Measurements from ENCODE around the gene OR10G7. TPM values are rescaled to one million over a fixed set of nuclear protein-coding genes. Genes with fewer than 3 reads are reported as not detected.
A peak's percentile ranks its signal among the peaks of the same experiment; 100 is the strongest.

The OR10G7 gene
- total and polyA plus RNA-seq, 2 donors (not counting 1 experiment from before 2014, with no cell fraction given) = not detected

GRCh38 chr11:124075841-124076651 is 34.9 kb upstream of the OR10G7 start:
- Histone ChIP-seq H3K27me3 (ENCODE audit: control insufficient read depth, insufficient read depth, low read length) (peaks cover 3% of the 10 kb centered on the region), H2AFZ (ENCODE audit: low read length) (peak overlapping the region; percentile 76), H3K27ac (ENCODE audit: insufficient read depth, low read length) (no peak overlapping the region), H3K9me3 (ENCODE audit: control insufficient read depth, insufficient read depth, low read depth, low read length) (no peaks in the 10 kb centered on the region), H3K4me2 (ENCODE audit: extremely low read depth, insufficient read depth, low read length) (peak overlapping the region; percentile 88), H3K9ac (ENCODE audit: insufficient read depth, low read length) (no peak overlapping the region), H4K20me1 (ENCODE audit: control insufficient read depth, extremely low read depth, insufficient read depth, low read length) (no peaks in the 10 kb centered on the region), H3K4me3 (replicated peaks in 1 of 4; ENCODE audit: control extremely low read depth in 1 of 4, insufficient read depth in 1 of 4, low read depth in 3 of 4, low read length in 4 of 4) (peak overlapping the region; percentile 33 to 53 (median 43)), H3K4me1 (ENCODE audit: control insufficient read depth, extremely low read depth, insufficient read depth, low read length) (no peaks in the 10 kb centered on the region), H3K36me3 (ENCODE audit: control insufficient read depth, insufficient read depth, low read length) (no peaks in the 10 kb centered on the region), H3K79me2 (ENCODE audit: control insufficient read depth, insufficient read depth, low read length) (no peaks in the 10 kb centered on the region)
- TF ChIP-seq CTCF (conservative IDR thresholded peaks at IDR 0.05 in 1 of 2, IDR thresholded peaks at IDR 0.05 in 1 of 2; ENCODE audit: low read depth in 1 of 2, low read length in 2 of 2) = peak in 1 of 2 donors; percentile 14
- no peak for TF ChIP-seq EZH2 (IDR thresholded peaks at IDR 0.05; ENCODE audit: low read length, missing control alignments)
- DNase-seq (ENCODE audit: low read depth in 2 of 2) = peak in 1 of 2 donors; percentile 19

DNA sequence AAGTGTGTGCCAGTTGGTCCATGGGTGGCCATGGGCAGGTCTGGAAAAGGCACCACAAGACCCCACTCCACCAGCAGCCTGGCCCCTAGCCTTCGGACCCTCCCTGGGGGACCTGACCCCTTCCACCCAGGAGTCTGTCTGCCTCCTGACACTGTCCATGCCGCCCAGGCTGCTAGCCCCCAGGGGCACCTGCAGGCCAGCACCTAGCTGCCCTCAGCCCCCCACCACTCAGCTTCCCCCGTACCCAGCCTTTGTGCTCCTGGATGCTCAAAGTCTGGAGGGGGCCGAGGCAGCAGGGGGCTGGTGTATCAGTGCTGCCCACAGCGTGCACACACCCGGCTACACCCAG is 34.3 kb upstream of the OR10G7 start:
- Histone ChIP-seq H3K79me2 (ENCODE audit: control insufficient read depth, insufficient read depth, low read length) (no peaks in the 10 kb centered on the region), H4K20me1 (ENCODE audit: control insufficient read depth, extremely low read depth, insufficient read depth, low read length) (no peaks in the 10 kb centered on the region), H3K4me2 (ENCODE audit: extremely low read depth, insufficient read depth, low read length) (no peak overlapping the region), H2AFZ (ENCODE audit: low read length) (no peak overlapping the region), H3K9ac (ENCODE audit: insufficient read depth, low read length) (no peak overlapping the region), H3K36me3 (ENCODE audit: control insufficient read depth, insufficient read depth, low read length) (no peaks in the 10 kb centered on the region), H3K4me1 (ENCODE audit: control insufficient read depth, extremely low read depth, insufficient read depth, low read length) (no peaks in the 10 kb centered on the region), H3K9me3 (ENCODE audit: control insufficient read depth, insufficient read depth, low read depth, low read length) (no peaks in the 10 kb centered on the region), H3K27ac (ENCODE audit: insufficient read depth, low read length) (no peak overlapping the region), H3K4me3 (replicated peaks in 1 of 4; ENCODE audit: control extremely low read depth in 1 of 4, insufficient read depth in 1 of 4, low read depth in 3 of 4, low read length in 4 of 4) (no peak overlapping the region), H3K27me3 (ENCODE audit: control insufficient read depth, insufficient read depth, low read length) (peaks cover 3% of the 10 kb centered on the region)
- no peak for DNase-seq (ENCODE audit: low read depth in 2 of 2)
- no peak for TF ChIP-seq CTCF (conservative IDR thresholded peaks at IDR 0.05 in 1 of 2, IDR thresholded peaks at IDR 0.05 in 1 of 2; ENCODE audit: low read depth in 1 of 2, low read length in 2 of 2)
- TF ChIP-seq EZH2 (IDR thresholded peaks at IDR 0.05; ENCODE audit: low read length, missing control alignments) = no peak

DNA sequence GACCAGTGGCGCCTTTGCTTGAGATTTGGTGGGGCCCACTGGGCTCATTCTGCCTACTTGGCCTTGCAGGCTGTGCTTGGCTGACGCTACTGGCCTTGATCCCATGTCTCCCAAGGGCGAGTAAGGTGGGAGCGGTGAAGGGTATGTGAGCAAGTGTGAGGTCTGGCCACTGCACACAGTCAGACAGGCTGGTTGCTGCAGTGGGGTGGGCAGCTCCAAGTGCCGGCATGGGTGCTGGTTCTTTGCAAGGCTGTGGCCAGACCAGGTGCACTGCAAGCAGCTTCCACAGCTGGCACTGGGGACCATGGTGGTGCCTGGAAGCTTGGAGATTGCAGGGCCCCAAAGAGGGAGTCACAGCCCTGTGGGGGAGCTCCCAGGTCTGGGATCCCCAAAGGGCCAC is 33.4 kb upstream of the OR10G7 start:
- Histone ChIP-seq H3K36me3 (ENCODE audit: control insufficient read depth, insufficient read depth, low read length) (no peaks in the 10 kb centered on the region), H3K79me2 (ENCODE audit: control insufficient read depth, insufficient read depth, low read length) (no peaks in the 10 kb centered on the region), H3K27ac (ENCODE audit: insufficient read depth, low read length) (no peak overlapping the region), H3K4me3 (replicated peaks in 1 of 4; ENCODE audit: control extremely low read depth in 1 of 4, insufficient read depth in 1 of 4, low read depth in 3 of 4, low read length in 4 of 4) (no peak overlapping the region), H2AFZ (ENCODE audit: low read length) (no peak overlapping the region), H3K9me3 (ENCODE audit: control insufficient read depth, insufficient read depth, low read depth, low read length) (no peaks in the 10 kb centered on the region), H4K20me1 (ENCODE audit: control insufficient read depth, extremely low read depth, insufficient read depth, low read length) (no peaks in the 10 kb centered on the region), H3K4me1 (ENCODE audit: control insufficient read depth, extremely low read depth, insufficient read depth, low read length) (no peaks in the 10 kb centered on the region), H3K27me3 (ENCODE audit: control insufficient read depth, insufficient read depth, low read length) (peaks cover 3% of the 10 kb centered on the region), H3K4me2 (ENCODE audit: extremely low read depth, insufficient read depth, low read length) (no peak overlapping the region), H3K9ac (ENCODE audit: insufficient read depth, low read length) (no peak overlapping the region)
- TF ChIP-seq CTCF (conservative IDR thresholded peaks at IDR 0.05 in 1 of 2, IDR thresholded peaks at IDR 0.05 in 1 of 2; ENCODE audit: low read depth in 1 of 2, low read length in 2 of 2) (no peak), EZH2 (IDR thresholded peaks at IDR 0.05; ENCODE audit: low read length, missing control alignments) (no peak)
- no peak for DNase-seq (ENCODE audit: low read depth in 2 of 2)
